Medulla oblongata (tissue), 1 donor: Measurements from ENCODE around the gene SLC6A18.
A peak's percentile ranks its signal among the peaks of the same experiment; 100 is the strongest.

Experiments
- DNase-seq: peaks from one replicate; pipeline ENCODE4 v3.0.0-alpha.2; 2015; ENCODE audit errors: extremely low spot score

The SLC6A18 gene

GRCh38 chr5:1202798-1203185 is 22.4 kb upstream of the SLC6A18 start:
- DNase-seq, result no peak

GRCh38 chr5:1203311-1203967 is 21.7 kb upstream of the SLC6A18 start:
- no peak for DNase-seq

GRCh38 chr5:1203968-1204692 is 21.1 kb upstream of the SLC6A18 start:
- DNase-seq, result no peak

GRCh38 chr5:1204693-1205242 is 20.4 kb upstream of the SLC6A18 start:
- peak; percentile 19 for DNase-seq

- no peak for DNase-seq
These were observed 19.7 kb upstream of the SLC6A18 start for GRCh38 chr5:1205255-1206180.

GRCh38 chr5:1206521-1207412 is 18.4 kb upstream of the SLC6A18 start:
- no peak for DNase-seq

- DNase-seq, result no peak
These were observed 17.6 kb upstream of the SLC6A18 start for GRCh38 chr5:1207555-1207954.

- no peak for DNase-seq
These were observed 16.9 kb upstream of the SLC6A18 start for GRCh38 chr5:1208221-1208742.

GRCh38 chr5:1208743-1209488 is 16.3 kb upstream of the SLC6A18 start:
- no peak for DNase-seq

GRCh38 chr5:1209489-1209852 is 15.7 kb upstream of the SLC6A18 start:
- no peak for DNase-seq

GRCh38 chr5:1209896-1210776 is 15.0 kb upstream of the SLC6A18 start:
- DNase-seq, result no peak

- DNase-seq, result no peak
These were observed 14.3 kb upstream of the SLC6A18 start for GRCh38 chr5:1210832-1211251.

- no peak for DNase-seq
These were observed 13.5 kb upstream of the SLC6A18 start for GRCh38 chr5:1211701-1212100.

- DNase-seq, result no peak
These were observed 12.9 kb upstream of the SLC6A18 start for GRCh38 chr5:1212271-1212670.

GRCh38 chr5:1212881-1213280 is 12.3 kb upstream of the SLC6A18 start:
- no peak for DNase-seq

- DNase-seq, result no peak
These were observed 11.5 kb upstream of the SLC6A18 start for GRCh38 chr5:1213508-1214162.

- no peak for DNase-seq
These were observed 10.8 kb upstream of the SLC6A18 start for GRCh38 chr5:1214163-1214935.

GRCh38 chr5:1214936-1215220 is 10.3 kb upstream of the SLC6A18 start:
- no peak for DNase-seq
